Measurements from ENCODE around the gene AK5.
"Not testable (repeated sequence)": the region's sequence is repeated elsewhere in the genome, so short reads cannot be mapped to it uniquely, and the experiment has no call there.

Gene AK5

DNA sequence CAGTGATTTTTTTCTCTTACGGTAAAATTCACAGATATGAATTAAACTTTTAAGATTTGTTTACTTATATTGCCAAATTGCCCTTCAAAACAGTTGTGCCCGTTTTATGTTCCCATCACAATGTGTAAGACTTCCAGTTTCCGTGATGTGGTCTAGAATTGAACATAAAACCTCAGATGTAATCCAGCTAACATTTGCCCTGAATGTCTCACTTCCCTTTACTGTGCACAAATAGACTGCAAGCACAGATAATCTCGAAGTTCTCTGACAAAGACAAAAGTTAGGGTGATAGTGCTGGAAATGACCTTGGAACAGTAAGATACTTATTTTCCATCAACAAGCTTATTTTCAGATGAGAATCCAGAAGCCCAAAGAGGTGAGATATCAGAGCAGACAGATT lies 223.2 kb downstream of the AK5 start:
- no peak for DNase-seq (ENCODE audit: low read depth in 2 of 2)

DNA sequence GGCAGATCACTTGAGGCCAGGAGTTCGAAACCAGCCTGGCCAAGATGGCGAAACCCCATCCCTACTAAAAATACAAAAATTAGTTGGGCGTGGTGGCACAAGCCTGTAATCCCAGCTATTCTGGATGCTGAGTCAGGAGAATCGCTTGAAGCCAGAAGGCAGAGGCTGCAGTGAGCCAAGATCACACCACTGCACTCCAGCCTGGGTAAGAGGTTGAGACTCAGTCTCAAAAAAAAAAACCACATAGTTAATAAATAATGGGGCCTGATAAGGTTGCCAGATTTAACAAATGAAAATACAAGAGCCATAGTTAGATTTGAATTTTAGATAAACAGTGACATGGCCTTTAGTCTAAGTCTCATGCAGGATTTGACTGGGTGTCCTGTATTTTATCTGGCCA lies 225.0 kb downstream of the AK5 start:
- DNase-seq (ENCODE audit: low read depth in 2 of 2), result no peak

DNA sequence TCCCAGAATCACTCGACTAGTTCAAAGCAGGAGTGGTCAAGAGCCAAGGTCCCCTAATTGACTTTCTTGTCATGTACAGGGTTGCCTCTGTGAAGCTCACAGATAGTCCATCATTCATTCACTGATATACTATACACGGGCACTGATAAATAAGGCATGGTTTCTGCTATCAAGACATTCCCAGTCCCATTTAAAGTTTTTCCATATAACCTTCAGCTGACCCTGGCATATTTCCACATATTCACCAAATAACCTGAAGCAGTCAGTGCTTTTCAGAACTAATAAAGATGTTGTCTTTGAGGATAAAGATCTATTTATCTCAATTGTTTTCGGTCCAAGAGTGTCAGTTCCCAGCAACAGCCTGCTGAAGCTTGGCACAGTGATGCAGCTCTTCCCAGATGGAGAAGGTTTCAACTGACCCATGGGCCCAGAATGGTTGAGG lies 227.3 kb downstream of the AK5 start:
- no peak for DNase-seq (ENCODE audit: low read depth in 2 of 2)

DNA sequence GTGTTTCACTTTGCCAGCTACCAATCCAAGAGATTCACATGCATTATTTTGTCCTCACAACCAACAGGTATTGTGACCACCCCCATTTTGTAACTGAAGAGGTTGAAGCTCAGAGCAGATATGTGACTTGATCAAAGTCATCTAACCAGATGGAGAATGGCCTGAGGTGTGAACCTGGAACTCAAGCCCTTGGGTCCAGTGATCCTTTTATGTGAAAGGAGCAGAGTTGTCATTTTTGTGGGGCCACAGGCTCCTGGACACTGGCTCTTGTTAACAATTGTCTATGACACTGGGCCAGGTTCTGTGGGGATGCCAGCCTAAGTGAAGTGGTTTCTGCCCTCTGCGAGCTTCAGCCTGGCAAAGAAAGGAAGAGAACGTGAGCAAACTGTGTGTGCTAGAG lies 228.1 kb downstream of the AK5 start:
- no peak for DNase-seq (ENCODE audit: low read depth in 2 of 2)

DNA sequence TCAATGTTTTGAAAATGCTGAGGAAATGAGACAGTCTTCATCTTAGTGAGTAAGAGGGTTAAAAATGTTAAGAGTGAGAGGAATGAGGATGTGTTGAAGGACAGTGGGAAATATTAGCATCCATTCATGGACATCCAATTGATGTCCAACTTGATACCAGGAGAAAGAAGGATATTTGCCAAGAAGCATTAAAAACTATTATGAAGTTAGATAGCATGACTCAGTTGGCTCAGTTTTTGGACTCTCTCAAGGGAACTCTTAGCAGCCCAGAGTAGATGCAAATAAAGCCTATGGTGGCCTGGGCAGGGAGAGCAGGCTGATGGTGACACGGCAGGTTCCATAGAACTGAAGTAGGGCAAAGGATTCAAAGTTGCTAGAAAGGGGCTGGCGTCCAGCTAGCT lies 229.6 kb downstream of the AK5 start:
- no peak for DNase-seq (ENCODE audit: low read depth in 2 of 2)

DNA sequence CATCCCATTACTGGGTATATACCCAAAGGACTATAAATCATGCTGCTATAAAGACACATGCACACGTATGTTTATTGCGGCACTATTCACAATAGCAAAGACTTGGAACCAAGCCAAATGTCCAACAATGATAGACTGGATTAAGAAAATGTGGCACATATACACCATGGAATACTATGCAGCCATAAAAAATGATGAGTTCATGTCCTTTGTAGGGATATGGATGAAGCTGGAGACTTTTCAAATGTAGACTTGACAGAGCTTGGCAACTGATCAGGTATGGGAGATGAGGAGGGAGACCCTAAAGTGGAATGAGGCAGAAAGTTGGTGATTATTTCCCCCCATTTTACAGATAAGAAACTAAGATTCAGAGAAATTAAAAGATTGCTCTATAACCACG lies 230.8 kb downstream of the AK5 start:
- not testable (repeated sequence) for DNase-seq (ENCODE audit: low read depth in 2 of 2)

DNA sequence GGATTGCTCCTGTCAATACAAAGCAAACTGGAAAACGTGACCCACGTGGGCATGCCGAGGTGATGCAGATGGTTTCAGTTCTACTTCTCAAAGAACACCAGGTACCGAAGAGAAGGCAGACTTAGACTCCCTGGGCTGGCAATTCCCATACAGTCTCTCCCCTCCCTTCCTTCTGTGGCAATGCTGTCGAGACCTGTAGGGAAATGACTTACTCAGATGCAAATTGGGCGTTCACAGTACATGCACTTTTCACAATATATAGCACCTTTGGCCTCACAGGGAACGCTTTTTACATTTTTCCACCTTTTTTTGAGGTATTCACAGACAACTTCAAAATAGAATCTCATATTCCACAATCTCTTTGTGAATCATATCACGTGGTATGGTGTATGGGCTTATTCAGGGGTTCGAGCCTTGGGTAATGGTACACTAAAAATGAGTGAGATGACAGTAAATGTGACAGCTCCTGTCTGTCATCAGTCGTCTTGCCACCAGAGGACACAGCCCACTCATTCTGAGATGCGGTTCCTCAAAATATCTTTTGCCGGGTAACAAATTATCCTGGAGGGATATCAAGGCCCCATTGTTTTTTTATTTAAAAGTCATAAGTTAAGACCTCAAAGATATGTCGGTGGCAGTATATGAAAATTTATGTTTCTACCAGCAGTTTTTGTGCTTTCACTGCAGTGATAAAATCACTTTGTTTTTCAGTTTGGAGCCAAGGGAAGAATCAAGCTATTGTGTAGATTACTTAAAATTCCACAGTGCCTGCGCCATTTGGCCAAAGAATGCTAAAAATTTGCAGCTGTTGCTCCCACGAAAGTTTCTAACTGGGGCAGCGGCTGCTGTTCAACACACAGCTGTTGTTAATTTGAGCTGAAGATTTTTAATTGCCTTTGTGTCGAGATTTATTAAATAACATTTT lies 232.3 kb downstream of the AK5 start:
- no peak for DNase-seq (ENCODE audit: low read depth in 2 of 2)

DNA sequence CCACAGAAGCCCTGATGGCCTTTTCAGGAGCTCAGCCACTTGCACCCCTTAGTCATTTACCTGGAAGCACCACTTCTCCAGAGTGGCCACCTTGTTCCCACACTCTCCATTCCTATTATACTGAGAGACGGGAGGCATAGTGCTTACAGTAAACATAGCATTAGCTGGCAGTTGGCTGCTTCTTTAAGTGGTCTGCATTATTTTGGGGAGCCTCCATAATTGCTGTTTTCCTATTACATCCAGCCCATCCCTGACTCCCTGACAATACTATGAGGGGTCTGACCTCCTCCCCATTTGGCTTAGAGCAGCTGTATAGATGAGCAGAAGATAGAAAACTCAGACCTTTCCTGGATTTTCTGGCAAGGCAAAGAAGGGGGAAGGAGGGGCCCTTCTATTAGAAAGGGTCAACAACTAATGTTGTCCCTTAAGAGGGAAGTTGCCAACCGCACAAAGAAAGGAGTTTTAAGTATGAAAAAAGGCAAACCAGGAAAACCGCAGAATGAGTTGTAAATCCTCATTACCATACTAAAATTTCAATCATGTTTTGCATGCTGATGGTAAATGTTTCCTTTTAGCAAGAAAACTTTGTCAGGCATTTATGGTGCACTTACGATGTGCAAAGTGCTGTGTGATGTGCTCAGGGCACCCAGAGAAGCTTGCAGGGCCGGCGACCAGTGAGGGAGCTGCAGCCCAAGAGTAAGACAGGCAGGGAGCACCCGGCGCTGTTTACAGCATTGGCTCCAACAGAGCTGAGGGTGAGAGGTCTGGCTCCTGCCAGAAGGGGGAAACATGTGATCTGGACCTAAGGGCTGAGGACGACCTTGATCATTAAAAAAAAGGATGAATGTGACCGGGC lies 233.3 kb downstream of the AK5 start:
- no peak for DNase-seq (ENCODE audit: low read depth in 2 of 2)

DNA sequence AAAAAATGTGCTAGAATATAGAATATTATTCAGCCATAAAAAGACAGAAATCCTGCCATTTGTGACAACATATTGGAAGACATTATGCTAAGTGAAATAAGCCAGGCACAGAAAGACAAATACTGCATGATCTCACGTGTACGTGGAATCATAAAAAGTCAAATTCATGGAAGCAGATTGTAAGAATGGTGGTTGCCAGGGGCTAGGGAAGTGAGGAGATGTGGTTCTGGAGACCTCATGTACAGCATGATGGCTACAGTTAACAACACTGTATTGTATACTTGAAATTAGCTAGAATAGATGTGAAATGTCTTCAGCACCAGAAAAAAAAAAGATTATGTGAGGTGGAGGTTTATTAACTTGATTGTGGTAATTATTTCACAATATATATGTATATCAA lies 234.3 kb downstream of the AK5 start:
- DNase-seq (ENCODE audit: low read depth in 2 of 2), result no peak

DNA sequence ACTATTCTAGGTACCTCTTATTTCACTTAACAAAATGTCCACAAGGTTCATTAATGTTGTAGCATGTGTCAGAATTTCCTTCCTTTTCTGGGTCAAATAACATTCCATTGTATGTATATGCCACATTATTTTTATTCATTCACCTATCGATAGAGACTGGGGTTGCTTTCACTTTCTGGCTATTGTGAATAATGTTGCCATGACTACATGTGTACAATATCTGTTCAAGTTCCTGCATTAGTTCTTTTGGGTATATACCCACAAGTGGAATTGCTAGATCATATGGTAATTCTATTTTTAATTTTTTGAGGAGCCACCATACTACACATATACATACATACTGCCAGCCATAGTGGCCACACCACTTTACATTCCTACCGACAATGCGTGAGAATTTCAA lies 242.2 kb downstream of the AK5 start:
- DNase-seq (ENCODE audit: low read depth in 2 of 2), result no peak

DNA sequence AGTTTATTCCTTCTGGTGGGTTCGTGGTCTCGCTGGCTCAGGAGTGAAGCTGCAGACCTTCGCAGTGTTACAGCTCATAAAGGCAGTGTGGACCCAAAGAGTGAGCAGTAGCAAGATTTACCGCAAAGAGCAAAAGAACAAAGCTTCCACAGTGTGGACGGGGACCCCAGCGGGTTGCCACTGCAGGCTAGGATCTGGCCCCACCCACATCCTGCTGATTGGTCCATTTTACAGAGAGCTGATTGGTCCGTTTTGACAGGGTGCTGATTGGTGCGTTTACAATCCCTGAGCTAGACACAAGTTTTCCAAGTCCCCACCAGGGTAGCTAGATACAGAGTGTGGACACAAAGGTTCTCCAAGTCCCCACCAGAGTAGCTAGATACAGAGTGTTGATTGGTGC lies 249.3 kb downstream of the AK5 start:
- not testable (repeated sequence) for DNase-seq (ENCODE audit: low read depth in 2 of 2)

DNA sequence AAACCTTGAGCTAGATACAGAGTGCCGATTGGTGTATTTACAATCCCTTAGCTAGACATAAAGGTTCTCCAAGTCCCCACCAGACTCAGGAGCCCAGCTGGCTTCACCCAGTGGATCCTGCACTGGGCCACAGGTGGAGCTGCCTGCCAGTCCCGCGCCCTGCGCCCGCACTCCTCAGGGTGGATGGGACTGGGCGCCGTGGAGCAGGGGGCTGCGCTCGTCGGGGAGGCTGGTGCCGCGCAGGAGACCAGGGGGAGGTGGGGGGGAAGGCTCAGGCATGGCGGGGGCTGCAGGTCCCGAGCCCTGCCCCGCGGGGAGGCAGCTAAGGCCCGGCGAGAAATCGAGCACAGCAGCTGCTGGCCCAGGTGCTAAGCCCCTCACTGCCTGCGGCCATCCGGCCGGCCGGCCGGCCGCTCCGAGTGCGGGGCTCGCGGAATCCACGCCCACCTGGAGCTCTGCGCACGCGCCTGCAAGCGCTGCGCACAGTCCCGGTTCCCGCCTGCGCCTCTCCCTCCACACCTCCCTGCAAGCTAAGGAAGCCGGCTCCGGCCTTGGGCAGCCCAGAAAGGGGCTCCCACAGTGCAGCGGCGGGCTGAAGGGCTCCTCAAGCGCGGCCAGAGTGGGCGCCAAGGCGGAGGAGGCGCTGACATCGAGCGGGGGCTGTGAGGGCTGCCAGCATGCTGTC lies 249.9 kb downstream of the AK5 start:
- not testable (repeated sequence) for DNase-seq (ENCODE audit: low read depth in 2 of 2)

DNA sequence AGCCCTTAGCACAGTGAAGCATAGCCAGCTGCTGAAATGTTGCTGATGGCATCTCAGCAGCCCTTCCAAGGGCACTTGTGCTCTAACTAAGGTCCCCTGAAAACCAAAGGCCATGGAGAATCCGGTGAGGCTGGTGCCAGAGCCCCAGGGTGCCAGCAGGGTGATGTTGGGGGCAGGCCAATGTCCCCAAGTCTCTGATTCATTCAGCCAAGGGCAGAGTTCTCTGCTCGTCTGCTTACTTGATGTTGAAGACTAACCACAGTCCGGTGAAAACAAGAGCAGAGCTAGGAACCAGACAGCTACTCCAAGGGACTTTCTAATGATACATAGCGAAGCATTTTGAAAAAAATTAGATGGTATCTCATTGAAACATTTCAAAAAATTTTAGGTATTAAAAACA lies 250.8 kb downstream of the AK5 start:
- DNase-seq (ENCODE audit: low read depth in 2 of 2), result no peak

DNA sequence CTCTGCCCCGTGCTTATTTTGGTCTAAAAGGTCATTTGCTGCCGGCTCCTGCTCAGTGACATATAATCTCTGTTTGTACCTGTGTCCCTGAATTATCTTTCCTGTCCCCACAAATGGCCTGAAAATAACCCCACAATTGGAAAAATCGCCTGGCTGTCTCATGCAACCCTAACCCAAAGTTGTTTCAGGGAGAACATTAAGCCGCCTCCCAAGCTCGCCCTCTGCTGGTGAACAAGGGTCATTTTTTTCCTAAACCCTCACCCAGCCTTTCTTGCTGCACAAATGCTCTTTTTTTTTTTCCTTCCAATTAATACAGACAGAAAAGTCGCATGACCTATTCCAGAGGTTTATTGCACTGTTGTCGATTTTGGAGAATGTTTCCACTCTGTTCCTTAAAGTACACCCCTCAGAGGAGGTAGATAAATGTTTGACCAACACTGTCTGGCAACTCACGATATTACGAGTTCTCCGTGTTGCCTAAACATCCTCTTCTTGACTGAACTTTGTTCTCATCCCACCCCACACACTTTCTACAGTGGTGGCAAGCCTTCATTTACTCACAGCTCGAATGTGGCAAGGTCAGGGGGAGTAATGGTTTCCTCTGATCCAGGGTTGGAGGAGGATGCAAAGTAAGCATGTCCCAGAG lies 252.0 kb downstream of the AK5 start:
- DNase-seq (ENCODE audit: low read depth in 2 of 2), result peak; percentile 30 to 42

DNA sequence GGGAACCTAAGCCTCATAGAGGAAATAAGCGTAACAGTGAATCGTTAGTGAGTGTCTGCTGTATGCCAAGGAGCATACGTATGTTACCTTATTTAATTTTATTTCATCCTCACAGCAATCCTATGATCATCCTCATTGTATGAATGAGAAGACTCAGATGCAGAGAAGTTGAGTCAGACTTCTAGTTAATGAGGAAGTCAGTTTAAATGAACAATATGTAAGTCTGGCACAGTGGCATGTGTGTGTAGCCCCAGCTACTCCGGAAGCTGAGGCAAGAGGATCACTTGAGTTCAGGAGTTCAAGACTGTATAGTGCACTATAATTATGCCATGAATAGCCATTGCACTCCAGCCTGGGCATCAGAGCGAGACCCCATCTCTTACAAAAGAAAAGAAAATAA lies 252.6 kb downstream of the AK5 start:
- no peak for DNase-seq (ENCODE audit: low read depth in 2 of 2)

DNA sequence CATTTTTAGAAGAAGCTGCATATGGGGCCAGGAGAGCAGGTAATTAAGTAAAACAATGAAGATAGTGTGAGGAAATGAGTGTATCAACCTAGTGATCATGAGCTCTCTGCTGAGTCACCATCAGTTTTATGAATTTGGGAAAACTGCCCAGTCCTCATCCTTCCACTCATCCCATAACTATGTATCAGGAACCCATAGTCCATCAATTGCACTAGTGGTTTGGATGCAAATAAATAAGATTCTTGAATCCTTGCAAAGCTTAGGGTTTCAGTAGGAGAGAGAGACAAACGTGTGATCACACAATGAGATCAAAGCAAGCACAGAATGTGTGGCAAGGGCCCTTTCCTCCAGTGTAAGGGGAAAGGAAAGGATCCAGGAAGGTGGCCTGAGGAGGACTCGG lies 255.0 kb downstream of the AK5 start:
- no peak for DNase-seq (ENCODE audit: low read depth in 2 of 2)

DNA sequence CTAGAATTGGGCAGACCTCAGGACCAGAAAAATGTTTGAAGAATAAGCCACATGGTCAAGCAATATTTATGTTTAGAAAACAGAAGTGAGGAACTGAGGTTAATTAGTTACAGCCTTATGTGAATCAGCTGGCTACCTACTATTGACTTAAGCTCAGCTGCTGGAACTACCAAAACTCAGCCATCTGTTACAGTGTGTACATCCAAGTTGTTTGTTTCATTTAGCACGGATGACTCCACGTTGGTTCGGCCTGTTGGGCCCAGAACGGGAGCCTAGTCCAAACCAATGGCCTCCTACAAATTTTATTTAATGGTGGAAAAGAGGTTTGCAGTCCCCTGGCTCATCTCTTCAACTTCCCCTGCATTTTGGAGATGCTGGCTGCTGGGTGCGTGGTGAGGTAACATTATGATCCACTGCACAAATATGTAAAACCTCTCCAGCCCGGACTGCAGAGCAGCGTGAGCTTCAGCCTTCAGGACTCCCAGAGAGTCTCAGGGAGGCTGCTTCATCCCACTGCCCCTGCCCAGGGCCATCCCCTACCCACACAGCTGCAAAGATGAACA lies 257.2 kb downstream of the AK5 start:
- no peak for DNase-seq (ENCODE audit: low read depth in 2 of 2)

DNA sequence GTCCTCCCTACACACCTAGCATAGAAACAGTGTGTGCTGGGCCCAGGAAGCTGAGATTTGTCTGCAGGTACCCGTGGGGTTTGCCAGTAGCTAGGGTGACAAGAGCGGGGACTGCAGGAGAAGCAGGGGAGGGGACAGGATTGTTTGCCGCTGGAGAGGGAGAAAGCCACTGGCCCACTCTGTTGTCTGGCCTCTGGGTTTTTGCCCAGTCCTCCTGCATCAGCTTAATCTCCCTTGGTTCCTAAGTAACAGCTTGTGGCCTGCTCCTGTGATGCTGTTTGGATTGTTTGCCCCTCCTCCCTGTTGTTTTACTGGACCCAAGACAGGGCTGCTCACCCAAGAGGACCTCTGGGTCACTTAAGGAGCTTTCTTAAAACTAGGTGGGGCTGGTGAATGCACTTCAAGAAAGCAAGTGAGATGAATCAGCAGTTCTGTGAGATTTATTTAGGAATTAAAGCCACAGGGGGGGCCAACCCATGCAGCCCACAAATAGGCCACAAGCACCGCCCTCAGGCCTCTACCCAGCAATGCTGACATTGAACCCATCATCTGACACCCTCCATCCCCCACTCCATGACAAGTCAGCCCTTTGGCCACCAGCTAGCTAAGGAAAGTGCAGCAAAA lies 257.8 kb downstream of the AK5 start:
- no peak for DNase-seq (ENCODE audit: low read depth in 2 of 2)

DNA sequence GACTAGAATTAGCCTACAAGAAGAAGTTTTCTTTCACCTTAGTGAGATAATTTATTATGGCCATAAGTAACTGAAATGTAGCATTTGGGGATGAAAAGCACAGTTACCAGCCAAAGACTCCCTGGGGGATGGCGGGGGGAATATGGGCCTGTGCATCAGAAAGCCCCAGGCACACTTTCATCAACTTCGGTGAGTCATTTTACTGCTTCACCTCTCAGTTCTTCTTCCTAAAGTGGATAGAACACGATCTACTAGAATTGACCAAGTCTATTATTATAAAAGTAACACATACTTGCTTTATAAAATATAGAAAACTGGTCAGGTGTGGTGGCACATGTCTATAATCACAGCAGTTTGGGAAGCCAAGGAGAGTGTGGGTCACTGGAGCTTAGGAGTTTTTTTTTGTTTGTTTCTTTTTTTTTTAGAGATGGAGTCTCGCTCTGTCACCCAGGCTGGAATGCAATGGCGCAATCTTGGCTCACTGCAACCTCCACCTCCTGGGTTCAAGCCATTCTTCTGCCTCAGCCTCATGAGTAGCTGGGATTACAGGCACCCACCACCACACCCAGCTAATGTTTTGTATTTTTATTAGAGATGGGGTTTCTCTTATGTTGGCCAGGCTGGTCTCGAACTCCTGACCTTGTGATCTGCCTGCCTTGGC lies 258.8 kb downstream of the AK5 start:
- no peak for DNase-seq (ENCODE audit: low read depth in 2 of 2)

DNA sequence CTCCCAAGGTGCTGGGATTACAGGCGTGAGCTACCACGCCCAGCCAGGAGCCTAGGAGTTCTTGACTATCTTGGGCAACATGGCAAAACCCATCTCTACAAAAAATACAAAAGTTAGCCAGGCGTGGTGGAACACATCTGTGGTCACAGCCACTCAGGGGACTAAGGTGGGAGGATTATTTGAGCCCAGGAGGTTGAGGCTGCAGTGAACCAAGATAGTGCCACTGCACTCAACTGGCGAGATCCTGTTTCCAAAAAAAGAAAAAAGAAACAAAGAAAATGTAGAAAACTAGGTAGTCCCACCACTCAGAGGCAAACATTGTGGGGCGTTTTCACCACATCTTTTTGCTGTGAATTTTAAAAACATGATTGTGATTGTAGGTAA lies 259.3 kb downstream of the AK5 start:
- no peak for DNase-seq (ENCODE audit: low read depth in 2 of 2)

Measured in stimulated activated CD4-positive, alpha-beta T cell treated with anti-CD3 and anti-CD28 coated beads, Interleukin-12 subunit alpha, Interleukin-12 subunit beta, amount 100 ng/mL, for 24 hours (primary cell).